ENCODE data around the gene DPP4. TPM values are rescaled to one million over a fixed set of nuclear protein-coding genes. Genes with fewer than 3 reads are reported as not detected.

DPP4 gene
- total and polyA plus RNA-seq, 8 donors, result 0.15 to 30.1 (median 2.4) TPM

DNA sequence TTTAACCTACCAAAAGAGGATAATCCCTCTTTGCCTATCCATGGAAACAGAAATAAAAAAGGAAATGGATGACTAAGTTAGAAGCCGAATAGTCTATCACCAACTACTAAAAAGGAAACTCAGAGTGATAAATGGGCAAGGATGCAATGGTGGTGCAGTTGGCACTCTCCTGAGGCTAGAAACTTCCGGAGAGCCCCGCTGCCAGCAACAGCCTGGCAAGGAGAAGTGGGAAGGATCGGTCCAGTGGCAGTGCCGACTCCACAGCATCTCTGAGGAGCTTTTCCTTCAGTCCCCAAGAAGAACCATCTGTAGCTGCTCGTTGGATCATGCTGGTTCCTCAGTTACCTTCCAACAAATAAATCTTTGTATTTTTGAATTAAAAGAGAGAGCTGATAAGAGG, 74.7 kb downstream of the DPP4 start:
- no peak for TF ChIP-seq POLR2AphosphoS5 (IDR thresholded peaks at IDR 0.05)
- no peak for TF ChIP-seq EP300 (IDR thresholded peaks at IDR 0.05)
- TF ChIP-seq CTCF (IDR thresholded peaks at IDR 0.05), result no peak
- no peak for TF ChIP-seq POLR2A (IDR thresholded peaks at IDR 0.05)
- WGBS, 5 donors, result 66 to 82% (median 70%) methylated on average over 6 of the region's 6 CpGs
- Histone ChIP-seq H3K9me3 (no peaks in the 10 kb centered on the region), H3K27me3 (no peaks in the 10 kb centered on the region), H3K27ac (no peak overlapping the region), H3K4me1 (no peaks in the 10 kb centered on the region), H3K4me3 (no peak overlapping the region), H3K36me3 (no peaks in the 10 kb centered on the region)
- DNase-seq, result no peak
- intact Hi-C loops (cut with DNase I; ENCODE audit: low total_unique reads), result no loop called here

DNA sequence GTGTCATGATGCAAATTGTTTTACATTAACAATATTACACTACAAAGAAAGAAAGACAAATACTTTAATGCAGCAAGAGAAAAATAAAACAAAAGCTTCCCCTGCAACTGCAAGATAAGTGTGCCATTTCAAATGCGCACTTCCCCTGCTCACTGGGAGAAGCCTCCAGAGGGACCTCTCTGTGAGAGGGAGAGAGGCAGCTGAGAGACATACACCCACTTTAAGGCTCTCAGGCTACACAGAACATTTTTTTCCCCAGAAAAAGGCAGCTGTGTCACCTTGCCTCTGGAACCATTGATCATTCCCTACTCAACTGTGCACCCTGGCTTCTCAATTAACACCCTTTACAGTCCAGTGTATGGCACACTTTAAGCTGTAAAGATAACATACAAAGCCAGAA, 75.2 kb downstream of the DPP4 start:
- TF ChIP-seq POLR2A (IDR thresholded peaks at IDR 0.05) (no peak), POLR2AphosphoS5 (IDR thresholded peaks at IDR 0.05) (no peak), CTCF (IDR thresholded peaks at IDR 0.05) (no peak), EP300 (IDR thresholded peaks at IDR 0.05) (no peak)
- Histone ChIP-seq H3K36me3 (no peaks in the 10 kb centered on the region), H3K9me3 (no peaks in the 10 kb centered on the region), H3K27me3 (no peaks in the 10 kb centered on the region), H3K4me1 (no peaks in the 10 kb centered on the region), H3K27ac (no peak overlapping the region), H3K4me3 (no peak overlapping the region)
- intact Hi-C loops (cut with DNase I; ENCODE audit: low total_unique reads), result no loop called here
- no peak for DNase-seq
- 83 to 96% (median 93%) methylated on average over 1 of the region's 1 CpG for WGBS, 5 donors

GRCh38 chr2:161997916-161998471, 76.0 kb downstream of the DPP4 start:
- WGBS, 5 donors, result 67 to 88% (median 79%) methylated on average over 9 of the region's 9 CpGs
- Histone ChIP-seq H3K27me3 (no peaks in the 10 kb centered on the region), H3K4me3 (no peak overlapping the region), H3K36me3 (no peaks in the 10 kb centered on the region), H3K4me1 (no peaks in the 10 kb centered on the region), H3K9me3 (no peaks in the 10 kb centered on the region), H3K27ac (no peak overlapping the region)
- TF ChIP-seq CTCF (IDR thresholded peaks at IDR 0.05), result no peak
- intact Hi-C loops (cut with DNase I; ENCODE audit: low total_unique reads), result no loop called here
- DNase-seq, result no peak

- H3K4me3 ChIP-seq, result no peak overlapping the region
- H3K27me3 ChIP-seq, result no peaks in the 10 kb centered on the region
Observed at GRCh38 chr2:161995553-161996016, 78.4 kb downstream of the DPP4 start.

More at GRCh38 chr2:161995553-161996016, 78.4 kb downstream of the DPP4 start:
- intact Hi-C loops (cut with DNase I; ENCODE audit: low total_unique reads), result no loop called here
- no peaks in the 10 kb centered on the region for H3K4me1 ChIP-seq
- H3K27ac ChIP-seq, result no peak overlapping the region
- no peaks in the 10 kb centered on the region for H3K9me3 ChIP-seq
- H3K36me3 ChIP-seq, result no peaks in the 10 kb centered on the region
- TF ChIP-seq POLR2A (IDR thresholded peaks at IDR 0.05), result no peak
- no peak for TF ChIP-seq POLR2AphosphoS5 (IDR thresholded peaks at IDR 0.05)
- no peak for TF ChIP-seq CTCF (IDR thresholded peaks at IDR 0.05)
- no peak for TF ChIP-seq EP300 (IDR thresholded peaks at IDR 0.05)
- peak in 1 of 2 donors; percentile 70 for DNase-seq
